ENCODE results near the gene OLFM4. TPM values are rescaled to one million over a fixed set of nuclear protein-coding genes. Genes with fewer than 3 reads are reported as not detected.

OLFM4 gene
- polyA plus RNA-seq, 1 experiment = 4.5 TPM

DNA sequence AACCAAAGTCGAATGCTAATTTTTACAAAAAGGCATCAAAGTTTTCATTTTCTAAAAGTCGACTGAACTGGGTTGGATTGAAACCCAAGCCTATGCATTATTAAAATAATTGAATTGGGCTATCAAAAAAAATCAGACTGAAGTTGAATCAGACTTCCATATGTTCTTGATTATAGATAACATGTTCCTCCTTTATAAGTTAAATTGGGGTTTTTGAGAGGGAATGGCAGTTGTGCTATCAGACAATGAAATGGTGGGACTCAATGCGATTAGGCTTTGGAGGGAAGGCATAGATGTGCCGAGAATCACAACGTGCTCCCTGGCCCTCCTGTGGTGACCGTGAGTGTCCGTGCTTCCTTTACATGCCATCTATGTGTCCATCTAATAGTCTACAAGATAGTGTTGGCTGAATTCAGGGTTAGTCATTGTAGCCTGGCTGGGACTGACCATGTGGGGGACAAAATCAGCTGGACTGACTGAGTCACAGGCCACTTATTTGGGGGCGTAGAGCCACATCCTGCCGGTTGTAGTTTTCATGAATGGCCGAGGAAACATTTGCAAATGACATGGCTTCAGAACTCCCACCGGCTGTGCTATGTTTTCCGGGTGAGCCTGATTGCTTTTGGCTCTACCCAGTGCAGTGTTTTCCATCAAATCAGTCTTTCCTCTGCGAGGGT, 37.1 kb upstream of the OLFM4 start:
- Histone ChIP-seq H3K36me3 (ENCODE audit: control insufficient read depth, insufficient read depth, low read length) (no peaks in the 10 kb centered on the region), H3K4me3 (ENCODE audit: low read depth, low read length) (no peak overlapping the region), H3K27me3 (ENCODE audit: control insufficient read depth, insufficient read depth, low read length) (no peaks in the 10 kb centered on the region)
- ChIA-PET POLR2A (no interaction called here), CTCF (interaction anchor here (1.3 kb wide), 1 partner anchor 160 kb away, joined by 4 read pairs; no protein-coding TSS in a partner anchor)
- TF ChIP-seq, protein P1, sequence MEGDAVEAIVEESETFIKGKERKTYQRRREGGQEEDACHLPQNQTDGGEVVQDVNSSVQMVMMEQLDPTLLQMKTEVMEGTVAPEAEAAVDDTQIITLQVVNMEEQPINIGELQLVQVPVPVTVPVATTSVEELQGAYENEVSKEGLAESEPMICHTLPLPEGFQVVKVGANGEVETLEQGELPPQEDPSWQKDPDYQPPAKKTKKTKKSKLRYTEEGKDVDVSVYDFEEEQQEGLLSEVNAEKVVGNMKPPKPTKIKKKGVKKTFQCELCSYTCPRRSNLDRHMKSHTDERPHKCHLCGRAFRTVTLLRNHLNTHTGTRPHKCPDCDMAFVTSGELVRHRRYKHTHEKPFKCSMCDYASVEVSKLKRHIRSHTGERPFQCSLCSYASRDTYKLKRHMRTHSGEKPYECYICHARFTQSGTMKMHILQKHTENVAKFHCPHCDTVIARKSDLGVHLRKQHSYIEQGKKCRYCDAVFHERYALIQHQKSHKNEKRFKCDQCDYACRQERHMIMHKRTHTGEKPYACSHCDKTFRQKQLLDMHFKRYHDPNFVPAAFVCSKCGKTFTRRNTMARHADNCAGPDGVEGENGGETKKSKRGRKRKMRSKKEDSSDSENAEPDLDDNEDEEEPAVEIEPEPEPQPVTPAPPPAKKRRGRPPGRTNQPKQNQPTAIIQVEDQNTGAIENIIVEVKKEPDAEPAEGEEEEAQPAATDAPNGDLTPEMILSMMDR (IDR thresholded peaks at IDR 0.05; ENCODE audit: insufficient read depth, low read depth, low read length) = no peak
- no peak for DNase-seq (ENCODE audit: low read depth)

- ChIA-PET CTCF (interaction anchor here (1.3 kb wide), 1 partner anchor 160 kb away, joined by 4 read pairs; no protein-coding TSS in a partner anchor), POLR2A (no interaction called here)
- H3K36me3 ChIP-seq (ENCODE audit: control insufficient read depth, insufficient read depth, low read length) = no peaks in the 10 kb centered on the region
- H3K4me3 ChIP-seq (ENCODE audit: low read depth, low read length) = no peak overlapping the region
- TF ChIP-seq, protein P1 (IDR thresholded peaks at IDR 0.05; ENCODE audit: insufficient read depth, low read depth, low read length) = no peak
- H3K27me3 ChIP-seq (ENCODE audit: control insufficient read depth, insufficient read depth, low read length) = no peaks in the 10 kb centered on the region
- DNase-seq (ENCODE audit: low read depth) = no peak
Measured at GRCh38 chr13:52992110-52992509, 36.5 kb upstream of the OLFM4 start.

- Histone ChIP-seq H3K36me3 (ENCODE audit: control insufficient read depth, insufficient read depth, low read length) (no peaks in the 10 kb centered on the region), H3K27me3 (ENCODE audit: control insufficient read depth, insufficient read depth, low read length) (no peaks in the 10 kb centered on the region), H3K4me3 (ENCODE audit: low read depth, low read length) (no peak overlapping the region)
- CTCF ChIA-PET = no interaction called here
- POLR2A ChIA-PET = no interaction called here
- TF ChIP-seq, protein P1 (IDR thresholded peaks at IDR 0.05; ENCODE audit: insufficient read depth, low read depth, low read length) = no peak
- DNase-seq (ENCODE audit: low read depth) = no peak
Measured at GRCh38 chr13:52994051-52994450, 34.6 kb upstream of the OLFM4 start.

GRCh38 chr13:52994865-52995264, 33.7 kb upstream of the OLFM4 start:
- ChIA-PET CTCF (interaction anchor here (0.8 kb wide), 1 partner anchor 11 kb away, joined by 3 read pairs; no protein-coding TSS in a partner anchor), POLR2A (no interaction called here)
- Histone ChIP-seq H3K27me3 (ENCODE audit: control insufficient read depth, insufficient read depth, low read length) (no peaks in the 10 kb centered on the region), H3K36me3 (ENCODE audit: control insufficient read depth, insufficient read depth, low read length) (no peaks in the 10 kb centered on the region), H3K4me3 (ENCODE audit: low read depth, low read length) (no peak overlapping the region)
- TF ChIP-seq, protein P1 (IDR thresholded peaks at IDR 0.05; ENCODE audit: insufficient read depth, low read depth, low read length) = no peak
- no peak for DNase-seq (ENCODE audit: low read depth)

DNA sequence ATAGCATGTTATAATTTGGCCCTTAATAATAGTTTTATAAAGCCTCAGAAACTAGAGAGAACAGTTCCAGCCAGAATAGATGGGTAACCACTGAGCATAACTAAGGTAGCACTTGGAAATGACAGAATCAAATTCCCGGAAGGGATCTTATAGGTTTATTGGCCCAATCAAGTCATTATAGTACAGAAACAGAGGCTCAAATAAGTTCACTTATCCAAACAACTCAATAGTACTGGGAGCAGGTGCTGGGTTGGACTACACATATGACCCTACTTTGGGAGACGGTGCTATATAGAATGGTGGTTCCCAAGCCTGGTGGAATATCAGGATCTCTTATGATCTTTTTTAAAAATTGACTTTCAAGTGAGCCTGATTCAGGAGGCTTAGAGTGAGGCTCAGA, 32.7 kb upstream of the OLFM4 start:
- POLR2A ChIA-PET = no interaction called here
- TF ChIP-seq, protein P1 (IDR thresholded peaks at IDR 0.05; ENCODE audit: insufficient read depth, low read depth, low read length) = no peak
- DNase-seq (ENCODE audit: low read depth) = no peak
- Histone ChIP-seq H3K27me3 (ENCODE audit: control insufficient read depth, insufficient read depth, low read length) (no peaks in the 10 kb centered on the region), H3K4me3 (ENCODE audit: low read depth, low read length) (no peak overlapping the region), H3K36me3 (ENCODE audit: control insufficient read depth, insufficient read depth, low read length) (no peaks in the 10 kb centered on the region)
- CTCF ChIA-PET = no interaction called here
